NT2/D1 (cell line): ENCODE data around the gene ATMIN.

Experiments
- SUZ12 ChIP-seq: IDR thresholded peaks from 2 replicates; pipeline ENCODE4 v1.6.1; 2011; ENCODE audit not compliant: insufficient read length, insufficient read depth; ENCODE audit errors: extremely low read depth
- YY1 ChIP-seq: IDR thresholded peaks from 2 replicates; pipeline ENCODE4 v1.6.1; 2011; ENCODE audit not compliant: insufficient read length, insufficient read depth

- TF ChIP-seq SUZ12 (no peak), YY1 (no peak)
Observed at GRCh38 chr16:80997139-80997798, 38.4 kb upstream of the ATMIN start.
